H1 (cell line): ENCODE measurements around the gene ACHE. TPM values are rescaled to one million over a fixed set of nuclear protein-coding genes. Genes with fewer than 3 reads are reported as not detected.

Source experiments
- BCL11A ChIP-seq, 2 experiments: IDR thresholded peaks; one replicate each; pipeline ENCODE4 v1.6.1; 2011; ENCODE audit warnings: low read depth in 2 of 2, low read length in 2 of 2, mild to moderate bottlenecking in 2 of 2
- CHD7 ChIP-seq: fragments of 300-600 bp; sonication (generic); IDR thresholded peaks from 2 replicates; pipeline ENCODE4 v1.7.1; 2012; ENCODE audit warnings: low read length, moderate library complexity, mild to moderate bottlenecking, inconsistent platforms; ENCODE audit not compliant: insufficient replicate concordance
- JUND ChIP-seq: IDR thresholded peaks from 2 replicates; pipeline ENCODE4 v1.6.1; 2011; ENCODE audit warnings: mild to moderate bottlenecking, improper control_type of control experiment, low read length
- NANOG ChIP-seq: IDR thresholded peaks from 2 replicates; pipeline ENCODE4 v1.6.1; 2011; ENCODE audit warnings: low read length, low read depth, mild to moderate bottlenecking, inconsistent platforms; ENCODE audit not compliant: insufficient read depth, poor library complexity, severe bottlenecking
- PHF8 ChIP-seq: fragments of 200-600 bp; sonication (generic); conservative IDR thresholded peaks from 2 replicates; pipeline ENCODE4 v1.7.1; 2012; ENCODE audit warnings: low read depth, mild to moderate bottlenecking, inconsistent platforms, low read length, moderate library complexity
- TCF12 ChIP-seq: IDR thresholded peaks from 2 replicates; pipeline ENCODE4 v1.6.1; 2011; ENCODE audit warnings: low read depth, mild to moderate bottlenecking, low read length
- YY1 ChIP-seq: IDR thresholded peaks from 2 replicates; pipeline ENCODE4 v1.6.1; 2011; ENCODE audit warnings: low read depth, mild to moderate bottlenecking, low read length
- polyA plus RNA-seq, 7 experiments: library from polyadenylated mRNA; depleted of rRNA in 3 of 7; stranded (reverse) in 5 of 7; unstranded in 2 of 7; fragments of >200 nt in 5 of 7; fragments of 200-250 nt in 2 of 7; gene quantifications; 1 replicate in 5 of 7; 2 replicates in 1 of 7; 4 replicates in 1 of 7; pipeline versions ENCODE4 v1.2.1 to v1.2.3, GENCODE V29; 2011 to 2013; ENCODE audit warnings: missing spikeins in 2 of 7, mixed read lengths in 2 of 7
- total RNA-seq: library from RNA; stranded (reverse); fragmentation: NEBNext Ultra II Directional; extraction: Animal tissue kit (Norgen Biotek cat#: 25700); gene quantifications from 2 replicates; pipeline ENCODE4 v1.2.1, GENCODE V29; 2021
- TF ChIP-seq, protein P1 (sequence below), 3 experiments: IDR thresholded peaks; 1 replicate in 2 of 3; 2 replicates in 1 of 3; pipeline versions ENCODE4 v1.5.1 to v1.6.1; 2011; ENCODE audit warnings: low read length in 3 of 3, mild to moderate bottlenecking in 3 of 3, inconsistent platforms in 2 of 3, low read depth in 1 of 3, moderate library complexity in 1 of 3; ENCODE audit not compliant: insufficient read depth in 1 of 3; ENCODE audit errors: control extremely low read depth in 1 of 3

Gene ACHE
- total and polyA plus RNA-seq, 2 of the 8 experiments (the other 6 are each of a cell fraction or from before 2014, with no cell fraction given) = 1.4 to 4.3 TPM

- TF ChIP-seq CHD7 (no peak), JUND (no peak), BCL11A (IDR thresholded peaks at IDR 0.05; ENCODE audit: low read depth in 2 of 2, low read length in 2 of 2) (no peak), NANOG (no peak), PHF8 (no peak), YY1 (no peak), TCF12 (no peak)
- TF ChIP-seq, protein P1, sequence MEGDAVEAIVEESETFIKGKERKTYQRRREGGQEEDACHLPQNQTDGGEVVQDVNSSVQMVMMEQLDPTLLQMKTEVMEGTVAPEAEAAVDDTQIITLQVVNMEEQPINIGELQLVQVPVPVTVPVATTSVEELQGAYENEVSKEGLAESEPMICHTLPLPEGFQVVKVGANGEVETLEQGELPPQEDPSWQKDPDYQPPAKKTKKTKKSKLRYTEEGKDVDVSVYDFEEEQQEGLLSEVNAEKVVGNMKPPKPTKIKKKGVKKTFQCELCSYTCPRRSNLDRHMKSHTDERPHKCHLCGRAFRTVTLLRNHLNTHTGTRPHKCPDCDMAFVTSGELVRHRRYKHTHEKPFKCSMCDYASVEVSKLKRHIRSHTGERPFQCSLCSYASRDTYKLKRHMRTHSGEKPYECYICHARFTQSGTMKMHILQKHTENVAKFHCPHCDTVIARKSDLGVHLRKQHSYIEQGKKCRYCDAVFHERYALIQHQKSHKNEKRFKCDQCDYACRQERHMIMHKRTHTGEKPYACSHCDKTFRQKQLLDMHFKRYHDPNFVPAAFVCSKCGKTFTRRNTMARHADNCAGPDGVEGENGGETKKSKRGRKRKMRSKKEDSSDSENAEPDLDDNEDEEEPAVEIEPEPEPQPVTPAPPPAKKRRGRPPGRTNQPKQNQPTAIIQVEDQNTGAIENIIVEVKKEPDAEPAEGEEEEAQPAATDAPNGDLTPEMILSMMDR (IDR thresholded peaks at IDR 0.05; ENCODE audit: control extremely low read depth in 1 of 3, insufficient read depth in 1 of 3, low read depth in 1 of 3, low read length in 3 of 3) = no peak
These were observed 55.1 kb downstream of the ACHE start (continued) for GRCh38 chr7:100840470-100841100.
